Measurements from ENCODE around the gene SPEM2. TPM values are rescaled to one million over a fixed set of nuclear protein-coding genes. Genes with fewer than 3 reads are reported as not detected.

The SPEM2 gene
- total and polyA plus RNA-seq, 2 of the 8 experiments (the other 6 are each of a cell fraction or from before 2014, with no cell fraction given) = 0.03 TPM; not detected in 1

- no peak overlapping the region for H4K8ac ChIP-seq (ENCODE audit: extremely low read depth, insufficient read depth, low read length)
These were observed 38.0 kb downstream of the SPEM2 start for GRCh38 chr17:7463372-7463846.

More at GRCh38 chr17:7463372-7463846, 38.0 kb downstream of the SPEM2 start:
- Histone ChIP-seq H2BK12ac (ENCODE audit: low read depth, low read length) (no peak overlapping the region), H3K4me3 (ENCODE audit: extremely low read depth in 1 of 4, insufficient read depth in 2 of 4, low read depth in 3 of 4, low read length in 4 of 4) (no peak overlapping the region), H3K79me2 (ENCODE audit: control insufficient read depth in 1 of 2, insufficient read depth in 2 of 2, low read length in 2 of 2) (no peaks in the 10 kb centered on the region), H3K4ac (replicated peaks; ENCODE audit: insufficient read length, low read depth, low read length) (no peak overlapping the region), H2BK20ac (ENCODE audit: low read length) (no peak overlapping the region), H2BK120ac (replicated peaks; ENCODE audit: low read depth, low read length) (no peak overlapping the region), H2AFZ (ENCODE audit: low read length) (no peak overlapping the region), H3K4me1 (replicated peaks in 1 of 4; ENCODE audit: control insufficient read depth in 3 of 4, insufficient read depth in 4 of 4, low read length in 3 of 4) (peaks cover 2 to 9% (median 7%) of the 10 kb centered on the region in 4 experiments), H4K5ac (ENCODE audit: insufficient read length, low read depth, low read length) (no peak overlapping the region), H3K23me2 (ENCODE audit: low read depth, low read length) (no peaks in the 10 kb centered on the region), H2AK5ac (ENCODE audit: low read depth, low read length) (no peak overlapping the region), H3K9ac (replicated peaks in 1 of 4; ENCODE audit: extremely low read depth in 1 of 4, low read depth in 3 of 4, low read length in 3 of 4) (no peak overlapping the region), H3K23ac (ENCODE audit: insufficient read length) (no peak overlapping the region), H3K18ac (ENCODE audit: extremely low read depth, low read length) (no peak overlapping the region; the same call in 1 of the 2 replicates), H2BK5ac (ENCODE audit: low read depth, low read length) (no peak overlapping the region), H3K4me2 (ENCODE audit: insufficient read depth in 1 of 2, low read depth in 2 of 2, low read length in 2 of 2) (no peak overlapping the region), H3K27me3 (replicated peaks in 1 of 4; ENCODE audit: control insufficient read depth in 3 of 4, extremely low read depth in 1 of 4, insufficient read depth in 3 of 4, low read length in 3 of 4) (no peaks in the 10 kb centered on the region), H3K79me1 (ENCODE audit: low read depth, low read length) (peaks cover 2% of the 10 kb centered on the region; the same call in 1 of the 2 replicates), H3K9me3 (ENCODE audit: insufficient read depth in 2 of 2, low read depth in 1 of 2, low read length in 1 of 2) (no peaks in the 10 kb centered on the region), H3K27ac (ENCODE audit: low read depth, low read length) (no peak overlapping the region), H3K14ac (ENCODE audit: insufficient read length) (no peak overlapping the region), H4K91ac (replicated peaks; ENCODE audit: insufficient read length, low read length) (no peak overlapping the region), H2BK15ac (ENCODE audit: low read length) (no peak overlapping the region), H3K36me3 (ENCODE audit: control insufficient read depth in 2 of 4, insufficient read depth in 4 of 4, low read length in 3 of 4) (peaks cover 0 to 3% (median under 1%) of the 10 kb centered on the region in 4 experiments; a peak in 3 of 8 replicates), H4K20me1 (replicated peaks in 1 of 2; ENCODE audit: control insufficient read depth in 1 of 2, insufficient read depth in 2 of 2, low read length in 2 of 2) (no peaks in the 10 kb centered on the region), H3K56ac (replicated peaks; ENCODE audit: insufficient read length, low read depth, low read length) (no peak overlapping the region)
- TF ChIP-seq BRCA1 (IDR thresholded peaks at IDR 0.05; ENCODE audit: low read depth, low read length) = no peak
- no peak for TF ChIP-seq RNF2 (IDR thresholded peaks at IDR 0.05; ENCODE audit: borderline replicate concordance, low read depth, low read length, missing control alignments, poor library complexity, severe bottlenecking)
- ChIA-PET POLR2A (ENCODE audit: partially characterized antibody) (interaction anchor here (0.9 to 13.8 kb wide), 5 partner anchors 9 to 22 kb away, joined by 3 to 200 read pairs (median 3); partner anchors contain the start of genes POLR2A, SLC35G6 and ZBTB4), CTCF (ENCODE audit: partially characterized antibody) (interaction anchor here (0.7 to 1.5 kb wide), 4 partner anchors 15 to 62 kb away, joined by 3 to 4 read pairs (median 3); no protein-coding TSS in a partner anchor)
- no peak for DNase-seq (ENCODE audit: low read depth in 1 of 2, low spot score in 2 of 2)
- WGBS, 2 experiments (ENCODE audit: extremely low coverage in 1 of 2, insufficient coverage in 1 of 2, insufficient read length in 1 of 2, insufficient replicate concordance in 2 of 2, low coverage in 1 of 2, low lambda C conversion rate in 2 of 2, missing lambda C conversion rate in 1 of 2) = 92% methylated on average over 14 of the region's 14 CpGs; no CpG with 5 or more reads in 1 of the 2 experiments
- FAIRE-seq = no peak

Data from H1 (cell line).